Measurements from ENCODE around the gene PLTP.

The PLTP gene

GRCh38 chr20:45909336-45909808 is 2.6 kb downstream of the PLTP start:
- TF ChIP-seq, protein P1, sequence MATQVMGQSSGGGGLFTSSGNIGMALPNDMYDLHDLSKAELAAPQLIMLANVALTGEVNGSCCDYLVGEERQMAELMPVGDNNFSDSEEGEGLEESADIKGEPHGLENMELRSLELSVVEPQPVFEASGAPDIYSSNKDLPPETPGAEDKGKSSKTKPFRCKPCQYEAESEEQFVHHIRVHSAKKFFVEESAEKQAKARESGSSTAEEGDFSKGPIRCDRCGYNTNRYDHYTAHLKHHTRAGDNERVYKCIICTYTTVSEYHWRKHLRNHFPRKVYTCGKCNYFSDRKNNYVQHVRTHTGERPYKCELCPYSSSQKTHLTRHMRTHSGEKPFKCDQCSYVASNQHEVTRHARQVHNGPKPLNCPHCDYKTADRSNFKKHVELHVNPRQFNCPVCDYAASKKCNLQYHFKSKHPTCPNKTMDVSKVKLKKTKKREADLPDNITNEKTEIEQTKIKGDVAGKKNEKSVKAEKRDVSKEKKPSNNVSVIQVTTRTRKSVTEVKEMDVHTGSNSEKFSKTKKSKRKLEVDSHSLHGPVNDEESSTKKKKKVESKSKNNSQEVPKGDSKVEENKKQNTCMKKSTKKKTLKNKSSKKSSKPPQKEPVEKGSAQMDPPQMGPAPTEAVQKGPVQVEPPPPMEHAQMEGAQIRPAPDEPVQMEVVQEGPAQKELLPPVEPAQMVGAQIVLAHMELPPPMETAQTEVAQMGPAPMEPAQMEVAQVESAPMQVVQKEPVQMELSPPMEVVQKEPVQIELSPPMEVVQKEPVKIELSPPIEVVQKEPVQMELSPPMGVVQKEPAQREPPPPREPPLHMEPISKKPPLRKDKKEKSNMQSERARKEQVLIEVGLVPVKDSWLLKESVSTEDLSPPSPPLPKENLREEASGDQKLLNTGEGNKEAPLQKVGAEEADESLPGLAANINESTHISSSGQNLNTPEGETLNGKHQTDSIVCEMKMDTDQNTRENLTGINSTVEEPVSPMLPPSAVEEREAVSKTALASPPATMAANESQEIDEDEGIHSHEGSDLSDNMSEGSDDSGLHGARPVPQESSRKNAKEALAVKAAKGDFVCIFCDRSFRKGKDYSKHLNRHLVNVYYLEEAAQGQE (IDR thresholded peaks at IDR 0.05; ENCODE audit: low read depth): no peak
- TF ChIP-seq TEAD4 (IDR thresholded peaks at IDR 0.05) (no peak), YY1 (IDR thresholded peaks at IDR 0.05; ENCODE audit: low read depth) (no peak), CEBPB (IDR thresholded peaks at IDR 0.05) (no peak), RAD21 (IDR thresholded peaks at IDR 0.05; ENCODE audit: low read depth) (no peak), CREB1 (IDR thresholded peaks at IDR 0.05; ENCODE audit: low read depth) (no peak), NFIC (IDR thresholded peaks at IDR 0.05) (no peak), TCF12 (IDR thresholded peaks at IDR 0.05; ENCODE audit: low read depth) (no peak), TAF1 (IDR thresholded peaks at IDR 0.05; ENCODE audit: low read depth) (no peak), EP300 (IDR thresholded peaks at IDR 0.05; ENCODE audit: borderline replicate concordance) (no peak), EGR1 (IDR thresholded peaks at IDR 0.05) (no peak), FOXM1 (IDR thresholded peaks at IDR 0.05; ENCODE audit: borderline replicate concordance, low read depth) (no peak), ZBTB7A (IDR thresholded peaks at IDR 0.05; ENCODE audit: low read depth) (no peak)
- TF ChIP-seq, protein P2, sequence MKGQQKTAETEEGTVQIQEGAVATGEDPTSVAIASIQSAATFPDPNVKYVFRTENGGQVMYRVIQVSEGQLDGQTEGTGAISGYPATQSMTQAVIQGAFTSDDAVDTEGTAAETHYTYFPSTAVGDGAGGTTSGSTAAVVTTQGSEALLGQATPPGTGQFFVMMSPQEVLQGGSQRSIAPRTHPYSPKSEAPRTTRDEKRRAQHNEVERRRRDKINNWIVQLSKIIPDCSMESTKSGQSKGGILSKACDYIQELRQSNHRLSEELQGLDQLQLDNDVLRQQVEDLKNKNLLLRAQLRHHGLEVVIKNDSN (IDR thresholded peaks at IDR 0.05): no peak
- TF ChIP-seq, protein P3, sequence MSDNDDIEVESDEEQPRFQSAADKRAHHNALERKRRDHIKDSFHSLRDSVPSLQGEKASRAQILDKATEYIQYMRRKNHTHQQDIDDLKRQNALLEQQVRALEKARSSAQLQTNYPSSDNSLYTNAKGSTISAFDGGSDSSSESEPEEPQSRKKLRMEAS (IDR thresholded peaks at IDR 0.05): no peak

DNA sequence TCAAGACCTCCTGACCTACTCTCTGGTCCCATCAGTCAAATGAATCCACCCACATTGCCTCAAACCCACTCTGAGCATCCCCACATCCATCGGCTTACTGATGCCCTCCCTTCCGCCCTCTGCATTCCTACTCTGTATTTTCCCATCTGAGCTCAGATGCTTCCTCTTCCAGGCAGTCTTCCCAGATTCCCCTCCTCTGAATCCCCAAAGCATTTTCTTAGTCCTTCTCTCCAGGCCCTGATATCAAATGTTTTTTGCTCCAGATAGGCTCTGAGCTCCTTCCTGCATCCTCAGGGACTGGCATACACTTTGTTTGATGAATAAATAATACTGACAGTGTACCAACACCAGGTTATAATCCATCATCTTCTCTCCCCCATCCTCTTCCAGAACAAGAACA is 3.9 kb downstream of the PLTP start:
- no peak for TF ChIP-seq TAF1 (IDR thresholded peaks at IDR 0.05; ENCODE audit: low read depth)
- no peak for TF ChIP-seq CREB1 (IDR thresholded peaks at IDR 0.05; ENCODE audit: low read depth)
- TF ChIP-seq YY1 (IDR thresholded peaks at IDR 0.05; ENCODE audit: low read depth): no peak
- no peak for TF ChIP-seq EP300 (IDR thresholded peaks at IDR 0.05; ENCODE audit: borderline replicate concordance)
- no peak for TF ChIP-seq TEAD4 (IDR thresholded peaks at IDR 0.05)
- no peak for TF ChIP-seq NFIC (IDR thresholded peaks at IDR 0.05)
- TF ChIP-seq ZBTB7A (IDR thresholded peaks at IDR 0.05; ENCODE audit: low read depth): no peak
- TF ChIP-seq, protein P1 (IDR thresholded peaks at IDR 0.05; ENCODE audit: low read depth): no peak
- TF ChIP-seq RAD21 (IDR thresholded peaks at IDR 0.05; ENCODE audit: low read depth): no peak
- TF ChIP-seq FOXM1 (IDR thresholded peaks at IDR 0.05; ENCODE audit: borderline replicate concordance, low read depth): no peak
- TF ChIP-seq, protein P2 (IDR thresholded peaks at IDR 0.05): no peak
- TF ChIP-seq, protein P3 (IDR thresholded peaks at IDR 0.05): no peak
- no peak for TF ChIP-seq CEBPB (IDR thresholded peaks at IDR 0.05)
- no peak for TF ChIP-seq TCF12 (IDR thresholded peaks at IDR 0.05; ENCODE audit: low read depth)
- no peak for TF ChIP-seq EGR1 (IDR thresholded peaks at IDR 0.05)

DNA sequence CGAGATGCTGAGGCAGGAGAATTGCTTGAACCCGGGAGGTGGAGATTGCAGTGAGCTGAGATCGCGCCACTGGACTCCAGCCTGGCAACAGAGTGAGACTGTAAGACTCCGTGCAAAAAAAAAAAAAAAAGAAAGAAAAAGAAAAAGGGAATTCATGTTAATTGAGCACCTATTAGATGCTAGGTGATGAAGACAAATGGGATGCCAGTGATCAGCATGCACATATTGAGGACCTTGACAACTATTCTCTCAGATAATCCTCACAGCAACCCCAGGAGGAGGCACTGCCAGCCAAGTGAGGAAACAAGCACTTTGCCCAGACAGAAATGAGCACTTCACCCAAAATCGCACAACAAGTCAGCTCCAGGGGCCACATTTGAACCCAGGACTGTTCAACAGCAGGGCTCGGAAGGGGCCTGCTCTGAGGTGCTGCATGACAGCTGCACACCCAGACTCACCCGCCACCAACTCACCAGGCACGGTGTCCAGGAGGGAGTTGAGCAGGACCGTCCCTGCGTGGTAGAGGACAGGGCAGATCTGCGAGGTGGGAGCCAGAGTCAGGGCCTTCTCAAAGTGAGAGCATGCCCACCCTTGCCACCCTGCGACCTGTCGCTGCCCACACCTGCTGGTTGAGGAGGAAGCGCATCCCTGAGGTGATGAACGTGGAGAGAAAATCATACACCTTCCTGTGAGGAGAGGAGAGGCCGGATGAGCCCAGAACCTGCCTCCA is 4.6 kb downstream of the PLTP start:
- TF ChIP-seq ZBTB7A (IDR thresholded peaks at IDR 0.05; ENCODE audit: low read depth) (no peak), EGR1 (IDR thresholded peaks at IDR 0.05) (no peak), TEAD4 (IDR thresholded peaks at IDR 0.05) (no peak), EP300 (IDR thresholded peaks at IDR 0.05; ENCODE audit: borderline replicate concordance) (no peak), CEBPB (IDR thresholded peaks at IDR 0.05) (no peak), YY1 (IDR thresholded peaks at IDR 0.05; ENCODE audit: low read depth) (no peak), RAD21 (IDR thresholded peaks at IDR 0.05; ENCODE audit: low read depth) (no peak), TCF12 (IDR thresholded peaks at IDR 0.05; ENCODE audit: low read depth) (no peak), FOXM1 (IDR thresholded peaks at IDR 0.05; ENCODE audit: borderline replicate concordance, low read depth) (no peak), CREB1 (IDR thresholded peaks at IDR 0.05; ENCODE audit: low read depth) (no peak)
- TF ChIP-seq, protein P2 (IDR thresholded peaks at IDR 0.05): no peak

DNA sequence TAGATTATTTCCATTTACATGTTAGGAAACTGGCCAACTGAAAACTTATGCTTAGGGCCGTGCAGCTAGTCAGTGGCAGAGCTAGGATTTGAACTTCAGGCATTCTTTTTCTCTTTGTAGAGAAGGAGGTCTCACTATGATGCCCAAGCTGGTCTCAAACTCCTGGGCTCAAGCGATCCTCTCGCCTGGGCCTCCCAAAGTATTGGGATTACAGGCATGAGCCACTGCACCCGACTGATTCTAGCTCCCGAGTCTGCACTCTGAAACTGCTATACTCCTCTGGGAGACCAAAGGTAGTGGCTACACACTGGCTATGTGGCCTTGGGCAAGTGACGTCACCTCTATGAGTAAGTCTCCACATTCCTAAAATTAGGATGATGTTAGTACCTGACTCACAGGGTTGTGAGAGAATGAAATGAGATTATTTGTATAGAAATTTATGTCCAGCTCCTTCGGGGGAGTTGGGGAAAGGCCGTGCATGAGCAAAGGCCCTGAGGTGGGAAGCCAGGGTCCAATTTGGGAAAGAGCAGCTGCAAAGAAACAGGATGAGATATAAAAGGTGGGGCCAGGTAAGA is 6.4 kb downstream of the PLTP start:
- TF ChIP-seq RAD21 (IDR thresholded peaks at IDR 0.05; ENCODE audit: low read depth): no peak
- no peak for TF ChIP-seq CREB1 (IDR thresholded peaks at IDR 0.05; ENCODE audit: low read depth)
- TF ChIP-seq, protein P2 (IDR thresholded peaks at IDR 0.05): no peak
- no peak for TF ChIP-seq ZBTB7A (IDR thresholded peaks at IDR 0.05; ENCODE audit: low read depth)
- TF ChIP-seq TCF12 (IDR thresholded peaks at IDR 0.05; ENCODE audit: low read depth): no peak
- TF ChIP-seq, protein P1 (IDR thresholded peaks at IDR 0.05; ENCODE audit: low read depth): no peak
- TF ChIP-seq NFIC (IDR thresholded peaks at IDR 0.05): no peak
- TF ChIP-seq EP300 (IDR thresholded peaks at IDR 0.05; ENCODE audit: borderline replicate concordance): no peak
- TF ChIP-seq CEBPB (IDR thresholded peaks at IDR 0.05): no peak
- TF ChIP-seq, protein P3 (IDR thresholded peaks at IDR 0.05): no peak
- no peak for TF ChIP-seq EGR1 (IDR thresholded peaks at IDR 0.05)
- no peak for TF ChIP-seq TAF1 (IDR thresholded peaks at IDR 0.05; ENCODE audit: low read depth)
- no peak for TF ChIP-seq TEAD4 (IDR thresholded peaks at IDR 0.05)
- no peak for TF ChIP-seq FOXM1 (IDR thresholded peaks at IDR 0.05; ENCODE audit: borderline replicate concordance, low read depth)
- no peak for TF ChIP-seq YY1 (IDR thresholded peaks at IDR 0.05; ENCODE audit: low read depth)
